Measurements from ENCODE around the gene DDX17.

The DDX17 gene

GRCh38 chr22:38465673-38466490 lies 40.2 kb downstream of the DDX17 start:
- TF ChIP-seq CTCF (IDR thresholded peaks at IDR 0.05; ENCODE audit: insufficient read depth, missing control alignments) = no peak
- DNase-seq (ENCODE audit: insufficient read length, low spot score) (no peak), FAIRE-seq (no peak)

DNA sequence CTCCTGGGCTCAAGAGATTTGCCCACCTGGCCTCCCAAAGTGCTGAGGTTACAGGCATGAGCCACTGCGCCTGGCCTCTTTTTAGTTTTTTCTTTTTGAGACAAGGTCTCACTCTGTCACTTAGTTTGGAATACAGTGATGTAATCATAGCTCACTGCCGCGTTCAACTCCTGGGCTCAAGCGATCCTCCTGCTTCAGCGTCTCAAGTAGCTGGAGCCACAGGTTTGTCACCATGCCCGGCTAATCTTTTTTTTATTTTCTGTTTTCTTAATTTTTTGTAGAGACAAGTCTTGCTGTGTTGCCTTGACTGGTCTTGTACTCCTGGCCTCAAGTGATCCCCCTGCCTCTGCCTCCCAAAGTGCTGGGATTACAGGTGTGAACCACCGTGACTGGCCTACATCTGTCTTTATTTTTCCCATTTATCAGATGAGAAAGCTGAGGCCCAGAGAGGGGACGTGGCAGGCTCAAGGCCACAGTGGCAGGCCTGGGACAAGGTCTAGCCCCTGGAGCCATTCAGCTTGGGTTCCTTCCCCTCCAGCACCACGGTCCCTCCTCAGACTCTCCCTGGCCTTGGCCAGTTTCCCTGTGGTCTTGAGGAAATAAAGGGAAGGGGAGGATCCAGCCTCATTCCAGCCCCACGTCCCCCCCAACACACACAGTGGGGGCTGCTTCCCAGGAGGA lies 41.0 kb downstream of the DDX17 start:
- DNase-seq (ENCODE audit: insufficient read length, low spot score) = no peak
- no peak for TF ChIP-seq CTCF (IDR thresholded peaks at IDR 0.05; ENCODE audit: insufficient read depth, missing control alignments)
- FAIRE-seq = no peak

DNA sequence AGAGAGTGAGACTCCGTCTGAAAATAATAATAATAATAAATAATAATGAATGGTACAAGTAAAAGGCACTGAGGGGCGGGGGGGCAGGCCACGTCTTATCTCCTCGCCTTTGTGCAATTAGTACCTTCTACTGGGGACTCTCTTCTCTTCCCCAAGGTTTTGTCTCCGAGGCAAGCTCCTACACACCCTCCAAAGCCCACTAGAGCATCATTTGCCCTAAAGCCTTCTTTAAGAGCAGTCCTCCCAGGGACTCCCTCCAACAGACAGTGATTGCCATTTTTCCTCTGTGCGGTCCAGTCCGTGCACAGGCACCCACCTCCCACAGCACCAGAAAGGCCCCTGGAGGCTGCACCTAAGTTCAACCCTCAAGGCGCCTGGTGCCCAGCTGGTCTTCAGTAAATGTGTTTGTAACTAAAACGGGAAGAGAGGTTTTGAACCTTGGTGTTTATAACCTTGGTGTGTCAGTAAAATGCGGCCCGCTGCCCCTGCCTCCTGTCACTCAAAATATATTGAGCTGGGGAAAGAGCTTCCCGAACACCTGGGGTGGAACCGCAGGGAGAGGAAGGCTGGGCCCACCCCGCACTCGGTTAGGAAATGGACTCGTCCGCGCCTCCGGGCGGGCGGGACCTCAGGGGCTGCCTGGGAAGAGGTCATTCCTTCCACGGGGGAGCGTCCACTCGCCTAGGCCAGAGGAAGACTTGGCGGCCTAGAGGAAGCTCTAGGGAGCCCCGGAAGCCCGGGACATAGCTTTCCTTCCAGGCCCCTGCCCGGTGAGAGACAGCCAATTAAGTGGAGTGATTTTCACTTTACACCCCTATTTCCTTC lies 42.9 kb downstream of the DDX17 start:
- DNase-seq (ENCODE audit: insufficient read length, low spot score) = no peak
- FAIRE-seq = no peak
- TF ChIP-seq CTCF (IDR thresholded peaks at IDR 0.05; ENCODE audit: insufficient read depth, missing control alignments) = no peak

GRCh38 chr22:38461414-38462081 lies 44.6 kb downstream of the DDX17 start:
- DNase-seq (ENCODE audit: insufficient read length, low spot score) = no peak
- FAIRE-seq = no peak
- no peak for TF ChIP-seq CTCF (IDR thresholded peaks at IDR 0.05; ENCODE audit: insufficient read depth, missing control alignments)

GRCh38 chr22:38461057-38461413 lies 45.1 kb downstream of the DDX17 start:
- TF ChIP-seq CTCF (IDR thresholded peaks at IDR 0.05; ENCODE audit: insufficient read depth, missing control alignments) = no peak
- FAIRE-seq = no peak
- DNase-seq (ENCODE audit: insufficient read length, low spot score) = no peak

DNA sequence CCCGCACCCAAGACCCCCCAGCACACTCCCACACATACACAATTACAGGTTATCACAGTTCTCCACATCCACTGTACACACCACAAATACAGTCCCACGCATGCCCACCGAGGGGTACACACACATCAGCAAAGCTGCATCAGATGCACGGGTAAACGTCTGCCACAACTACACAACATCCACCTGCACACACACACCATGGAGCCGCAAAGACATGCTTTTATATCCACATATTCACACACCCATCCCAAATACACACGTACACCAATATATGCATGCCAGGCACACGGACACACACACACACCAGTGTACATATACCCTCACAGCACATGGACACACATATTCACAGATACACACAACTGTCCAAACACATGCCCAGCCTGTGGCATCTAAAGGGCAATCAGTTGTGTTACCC lies 45.7 kb downstream of the DDX17 start:
- no peak for DNase-seq (ENCODE audit: insufficient read length, low spot score)
- FAIRE-seq = no peak
- no peak for TF ChIP-seq CTCF (IDR thresholded peaks at IDR 0.05; ENCODE audit: insufficient read depth, missing control alignments)

All from D721Med (cell line).